Neuronal stem cell (in vitro differentiated cells): ENCODE data around the gene AMY1C. TPM values are rescaled to one million over a fixed set of nuclear protein-coding genes. Genes with fewer than 3 reads are reported as not detected.
"Not testable (repeated sequence)": the region's sequence is repeated elsewhere in the genome, so short reads cannot be mapped to it uniquely, and the experiment has no call there.

ENCODE experiments used
- DNase-seq: peaks from one replicate; pipeline ENCODE4 v3.0.0-alpha.2; 2013; ENCODE audit warnings: low spot score
- H2AFZ ChIP-seq: one replicate; pipeline ENCODE4 v1.6.1; 2013; ENCODE audit warnings: mild to moderate bottlenecking, low read length, inconsistent platforms
- H2AK5ac ChIP-seq: 2 replicates; pipeline ENCODE4 v1.6.1; 2013; ENCODE audit warnings: low read depth, mild to moderate bottlenecking, inconsistent platforms, low read length, moderate library complexity, mixed read lengths
- H2BK120ac ChIP-seq: 2 replicates; pipeline ENCODE4 v1.6.1; 2013; ENCODE audit warnings: low read depth, mild to moderate bottlenecking, inconsistent platforms, low read length, moderate library complexity, mixed read lengths
- H2BK12ac ChIP-seq: one replicate; pipeline ENCODE4 v1.6.1; 2013; ENCODE audit warnings: low read length, inconsistent platforms
- H2BK15ac ChIP-seq: 2 replicates; pipeline ENCODE4 v1.6.1; 2013; ENCODE audit warnings: mild to moderate bottlenecking, low read length, inconsistent platforms, mixed read lengths
- H2BK5ac ChIP-seq: one replicate; pipeline ENCODE4 v1.6.1; 2013; ENCODE audit warnings: inconsistent platforms, mild to moderate bottlenecking, low read length, moderate library complexity
- H3K14ac ChIP-seq: one replicate; pipeline ENCODE4 v1.6.1; 2013; ENCODE audit warnings: low read length, inconsistent platforms
- H3K18ac ChIP-seq: 2 replicates; pipeline ENCODE4 v1.6.1; 2013; ENCODE audit warnings: low read length, inconsistent platforms
- H3K23ac ChIP-seq: 2 replicates; pipeline ENCODE4 v1.6.1; 2013; ENCODE audit warnings: low read depth, mild to moderate bottlenecking, mixed read lengths, low read length, inconsistent platforms; ENCODE audit not compliant: poor library complexity
- H3K27ac ChIP-seq: replicated peaks from 3 replicates; pipeline ENCODE4 v1.5.1; 2013; ENCODE audit warnings: low read length, inconsistent platforms
- H3K27me3 ChIP-seq, 3 experiments: 2 replicates each; pipeline ENCODE4 v1.6.1; 2013; ENCODE audit warnings: low read length in 3 of 3, mild to moderate bottlenecking in 2 of 3, inconsistent platforms in 1 of 3, low read depth in 1 of 3, mixed read lengths in 1 of 3, moderate library complexity in 1 of 3; ENCODE audit not compliant: control insufficient read depth in 3 of 3, insufficient read depth in 3 of 3
- H3K36me3 ChIP-seq, 2 donors: replicated peaks in 1 of 2; 2 replicates each; pipeline ENCODE4 v1.6.1; 2013; ENCODE audit warnings: low read length in 2 of 2; ENCODE audit not compliant: control insufficient read depth in 2 of 2, insufficient read depth in 2 of 2
- H3K4ac ChIP-seq: 2 replicates; pipeline ENCODE4 v1.6.1; 2013; ENCODE audit warnings: inconsistent platforms, mild to moderate bottlenecking, low read length, moderate library complexity
- H3K4me1 ChIP-seq, 2 donors: 1 replicate in 1 of 2; 2 replicates in 1 of 2; pipeline ENCODE4 v1.6.1; 2013; ENCODE audit warnings: low read length in 2 of 2, low read depth in 1 of 2; ENCODE audit not compliant: control insufficient read depth in 2 of 2, insufficient read depth in 1 of 2
- H3K4me2 ChIP-seq: one replicate; pipeline ENCODE4 v1.6.1; 2013; ENCODE audit warnings: mild to moderate bottlenecking, low read length, inconsistent platforms; ENCODE audit not compliant: insufficient read depth, poor library complexity, severe bottlenecking
- H3K4me3 ChIP-seq, 2 donors: 2 replicates each; pipeline ENCODE4 v1.5.1; 2013; ENCODE audit warnings: low read length in 2 of 2, mild to moderate bottlenecking in 2 of 2, inconsistent platforms in 1 of 2, moderate library complexity in 1 of 2
- H3K79me1 ChIP-seq: one replicate; pipeline ENCODE4 v1.6.1; 2013; ENCODE audit warnings: low read depth, mild to moderate bottlenecking, inconsistent platforms, low read length, moderate library complexity
- H3K9ac ChIP-seq: one replicate; pipeline ENCODE4 v1.6.1; 2013; ENCODE audit warnings: mild to moderate bottlenecking, low read depth, low read length, inconsistent platforms; ENCODE audit not compliant: poor library complexity
- H3K9me3 ChIP-seq, 2 donors: replicated peaks in 1 of 2; 2 replicates each; pipeline versions ENCODE3 to v1.6.1; 2013; ENCODE audit warnings: low read length in 2 of 2, mild to moderate bottlenecking in 2 of 2, inconsistent platforms in 1 of 2, low read depth in 1 of 2, mixed read lengths in 1 of 2, moderate library complexity in 1 of 2; ENCODE audit not compliant: control insufficient read depth in 2 of 2, insufficient read depth in 1 of 2
- H4K8ac ChIP-seq: one replicate; pipeline ENCODE4 v1.6.1; 2013; ENCODE audit warnings: low read depth, mild to moderate bottlenecking, inconsistent platforms, low read length, moderate library complexity
- H4K91ac ChIP-seq: one replicate; pipeline ENCODE4 v1.6.1; 2013; ENCODE audit warnings: low read length, low read depth, mild to moderate bottlenecking, inconsistent platforms; ENCODE audit not compliant: poor library complexity
- WGBS, 2 donors: extraction: QIAGEN DNeasy Blood & Tissue Kit; methylation state at CpG; one replicate each; pipeline ENCODE4 v1.1.7; 2013; ENCODE audit warnings: missing lambda C conversion rate in 2 of 2, mixed read lengths in 1 of 2; ENCODE audit not compliant: insufficient read length in 2 of 2, insufficient replicate concordance in 1 of 2; ENCODE audit errors: extremely low coverage in 2 of 2; 5-methylcytosine and 5-hydroxymethylcytosine counted together
- polyA plus RNA-seq, 2 experiments: library from polyadenylated mRNA; stranded (reverse); fragments of 200-250 nt; gene quantifications; one replicate each; pipeline ENCODE4 v1.2.3, GENCODE V29; 2013

The AMY1C gene
- not detected for polyA plus RNA-seq (2013, experiment 1 of 2)
- polyA plus RNA-seq (2013, experiment 2 of 2), result not detected

- H3K23ac ChIP-seq, H3K36me3 ChIP-seq, H4K91ac ChIP-seq, H3K27me3 ChIP-seq, H3K4ac ChIP-seq, H3K79me1 ChIP-seq, H3K14ac ChIP-seq, H3K18ac ChIP-seq, H3K9me3 ChIP-seq, H2AK5ac ChIP-seq, H2BK5ac ChIP-seq, H3K4me1 ChIP-seq, H3K4me2 ChIP-seq, H3K9ac ChIP-seq, H2BK120ac ChIP-seq, H2BK12ac ChIP-seq, H3K4me3 ChIP-seq, DNase-seq, H3K27ac ChIP-seq, H4K8ac ChIP-seq, H2BK15ac ChIP-seq, H2AFZ ChIP-seq: not testable (repeated sequence)
- WGBS, 2 donors, result no CpG with 5 or more reads among the region's 5 CpGs
These were observed at the start of gene AMY1C for GRCh38 chr1:103749598-103749997. TSS of gene AMY1C (plus strand) at chr1:103749898. CDS start at chr1:103750470, 572 bp downstream.

- DNase-seq, H3K4ac ChIP-seq, H2BK5ac ChIP-seq, H3K9ac ChIP-seq, H2AK5ac ChIP-seq, H3K14ac ChIP-seq, H3K79me1 ChIP-seq, H3K4me2 ChIP-seq, H4K91ac ChIP-seq, H3K27me3 ChIP-seq, H3K36me3 ChIP-seq, H2BK15ac ChIP-seq, H2BK120ac ChIP-seq, H3K18ac ChIP-seq, H3K4me1 ChIP-seq, H3K4me3 ChIP-seq, H4K8ac ChIP-seq, H3K9me3 ChIP-seq, H3K23ac ChIP-seq, H2AFZ ChIP-seq, H2BK12ac ChIP-seq, H3K27ac ChIP-seq: not testable (repeated sequence)
- WGBS, 2 donors, result no CpG with 5 or more reads among the region's 4 CpGs
These were observed 49.0 kb upstream of the AMY1C start for GRCh38 chr1:103700669-103701068.

- not testable (repeated sequence) for H3K36me3 ChIP-seq, H3K79me1 ChIP-seq, H3K14ac ChIP-seq, H2BK15ac ChIP-seq, H2BK12ac ChIP-seq, H3K4ac ChIP-seq, H3K4me2 ChIP-seq, H4K91ac ChIP-seq, H2AFZ ChIP-seq, H2BK120ac ChIP-seq, H2AK5ac ChIP-seq, H3K9me3 ChIP-seq, H2BK5ac ChIP-seq, H3K23ac ChIP-seq, H3K27me3 ChIP-seq, H4K8ac ChIP-seq, H3K27ac ChIP-seq, H3K18ac ChIP-seq, DNase-seq, H3K4me3 ChIP-seq, H3K4me1 ChIP-seq, H3K9ac ChIP-seq
- WGBS, 2 donors, result no CpG with 5 or more reads among the region's 4 CpGs
These were observed 48.4 kb upstream of the AMY1C start for GRCh38 chr1:103701256-103701655.

GRCh38 chr1:103707670-103708069 is 42.0 kb upstream of the AMY1C start:
- not testable (repeated sequence) for H2BK5ac ChIP-seq, H3K27ac ChIP-seq, DNase-seq, H3K9me3 ChIP-seq, H3K14ac ChIP-seq, H3K4ac ChIP-seq, H4K91ac ChIP-seq, H4K8ac ChIP-seq, H3K79me1 ChIP-seq, H3K9ac ChIP-seq, H3K27me3 ChIP-seq, H3K36me3 ChIP-seq, H3K23ac ChIP-seq, H2AK5ac ChIP-seq, H3K4me2 ChIP-seq, H2AFZ ChIP-seq, H2BK120ac ChIP-seq, H2BK15ac ChIP-seq, H3K4me3 ChIP-seq, H2BK12ac ChIP-seq, H3K4me1 ChIP-seq, H3K18ac ChIP-seq
- WGBS, 2 donors, result no CpG with 5 or more reads among the region's 3 CpGs
